Neuronal stem cell (in vitro differentiated cells): Measurements from ENCODE around the gene CCS.
A peak's percentile ranks its signal among the peaks of the same experiment; 100 is the strongest.
"Not testable (repeated sequence)": the region's sequence is repeated elsewhere in the genome, so short reads cannot be mapped to it uniquely, and the experiment has no call there.

Experiments
- DNase-seq: peaks from one replicate; pipeline ENCODE4 v3.0.0-alpha.2; 2013; ENCODE audit warnings: low spot score
- H2AFZ ChIP-seq: one replicate; pipeline ENCODE4 v1.6.1; 2013; ENCODE audit warnings: mild to moderate bottlenecking, low read length, inconsistent platforms
- H2AK5ac ChIP-seq: 2 replicates; pipeline ENCODE4 v1.6.1; 2013; ENCODE audit warnings: low read depth, mild to moderate bottlenecking, inconsistent platforms, low read length, moderate library complexity, mixed read lengths
- H2BK120ac ChIP-seq: 2 replicates; pipeline ENCODE4 v1.6.1; 2013; ENCODE audit warnings: low read depth, mild to moderate bottlenecking, inconsistent platforms, low read length, moderate library complexity, mixed read lengths
- H2BK12ac ChIP-seq: one replicate; pipeline ENCODE4 v1.6.1; 2013; ENCODE audit warnings: low read length, inconsistent platforms
- H2BK15ac ChIP-seq: 2 replicates; pipeline ENCODE4 v1.6.1; 2013; ENCODE audit warnings: mild to moderate bottlenecking, low read length, inconsistent platforms, mixed read lengths
- H2BK5ac ChIP-seq: one replicate; pipeline ENCODE4 v1.6.1; 2013; ENCODE audit warnings: inconsistent platforms, mild to moderate bottlenecking, low read length, moderate library complexity
- H3K14ac ChIP-seq: one replicate; pipeline ENCODE4 v1.6.1; 2013; ENCODE audit warnings: low read length, inconsistent platforms
- H3K18ac ChIP-seq: 2 replicates; pipeline ENCODE4 v1.6.1; 2013; ENCODE audit warnings: low read length, inconsistent platforms
- H3K23ac ChIP-seq: 2 replicates; pipeline ENCODE4 v1.6.1; 2013; ENCODE audit warnings: low read depth, mild to moderate bottlenecking, mixed read lengths, low read length, inconsistent platforms; ENCODE audit not compliant: poor library complexity
- H3K27ac ChIP-seq: replicated peaks from 3 replicates; pipeline ENCODE4 v1.5.1; 2013; ENCODE audit warnings: low read length, inconsistent platforms
- H3K27me3 ChIP-seq, 3 experiments: 2 replicates each; pipeline ENCODE4 v1.6.1; 2013; ENCODE audit warnings: low read length in 3 of 3, mild to moderate bottlenecking in 2 of 3, inconsistent platforms in 1 of 3, low read depth in 1 of 3, mixed read lengths in 1 of 3, moderate library complexity in 1 of 3; ENCODE audit not compliant: control insufficient read depth in 3 of 3, insufficient read depth in 3 of 3
- H3K36me3 ChIP-seq, 2 donors: replicated peaks in 1 of 2; 2 replicates each; pipeline ENCODE4 v1.6.1; 2013; ENCODE audit warnings: low read length in 2 of 2; ENCODE audit not compliant: control insufficient read depth in 2 of 2, insufficient read depth in 2 of 2
- H3K4ac ChIP-seq: 2 replicates; pipeline ENCODE4 v1.6.1; 2013; ENCODE audit warnings: inconsistent platforms, mild to moderate bottlenecking, low read length, moderate library complexity
- H3K4me1 ChIP-seq, 2 donors: 1 replicate in 1 of 2; 2 replicates in 1 of 2; pipeline ENCODE4 v1.6.1; 2013; ENCODE audit warnings: low read length in 2 of 2, low read depth in 1 of 2; ENCODE audit not compliant: control insufficient read depth in 2 of 2, insufficient read depth in 1 of 2
- H3K4me2 ChIP-seq: one replicate; pipeline ENCODE4 v1.6.1; 2013; ENCODE audit warnings: mild to moderate bottlenecking, low read length, inconsistent platforms; ENCODE audit not compliant: insufficient read depth, poor library complexity, severe bottlenecking
- H3K4me3 ChIP-seq, 2 donors: 2 replicates each; pipeline ENCODE4 v1.5.1; 2013; ENCODE audit warnings: low read length in 2 of 2, mild to moderate bottlenecking in 2 of 2, inconsistent platforms in 1 of 2, moderate library complexity in 1 of 2
- H3K79me1 ChIP-seq: one replicate; pipeline ENCODE4 v1.6.1; 2013; ENCODE audit warnings: low read depth, mild to moderate bottlenecking, inconsistent platforms, low read length, moderate library complexity
- H3K9ac ChIP-seq: one replicate; pipeline ENCODE4 v1.6.1; 2013; ENCODE audit warnings: mild to moderate bottlenecking, low read depth, low read length, inconsistent platforms; ENCODE audit not compliant: poor library complexity
- H3K9me3 ChIP-seq, 2 donors: replicated peaks in 1 of 2; 2 replicates each; pipeline versions ENCODE3 to v1.6.1; 2013; ENCODE audit warnings: low read length in 2 of 2, mild to moderate bottlenecking in 2 of 2, inconsistent platforms in 1 of 2, low read depth in 1 of 2, mixed read lengths in 1 of 2, moderate library complexity in 1 of 2; ENCODE audit not compliant: control insufficient read depth in 2 of 2, insufficient read depth in 1 of 2
- H4K8ac ChIP-seq: one replicate; pipeline ENCODE4 v1.6.1; 2013; ENCODE audit warnings: low read depth, mild to moderate bottlenecking, inconsistent platforms, low read length, moderate library complexity
- H4K91ac ChIP-seq: one replicate; pipeline ENCODE4 v1.6.1; 2013; ENCODE audit warnings: low read length, low read depth, mild to moderate bottlenecking, inconsistent platforms; ENCODE audit not compliant: poor library complexity
- WGBS, 2 donors: extraction: QIAGEN DNeasy Blood & Tissue Kit; methylation state at CpG; one replicate each; pipeline ENCODE4 v1.1.7; 2013; ENCODE audit warnings: missing lambda C conversion rate in 2 of 2, mixed read lengths in 1 of 2; ENCODE audit not compliant: insufficient read length in 2 of 2, insufficient replicate concordance in 1 of 2; ENCODE audit errors: extremely low coverage in 2 of 2; 5-methylcytosine and 5-hydroxymethylcytosine counted together

CCS gene

GRCh38 chr11:66603072-66603471, 10.1 kb downstream of the CCS start:
- no peak overlapping the region for H3K4ac ChIP-seq
- H2BK120ac ChIP-seq, result no peak overlapping the region
- no peak overlapping the region for H2AK5ac ChIP-seq
- no peak overlapping the region for H3K18ac ChIP-seq
- H4K91ac ChIP-seq, result no peak overlapping the region
- no peak overlapping the region for H3K4me2 ChIP-seq
- no peak overlapping the region for H4K8ac ChIP-seq
- DNase-seq, result no peak
- H3K27me3 ChIP-seq, result no peaks in the 10 kb centered on the region
- H3K9me3 ChIP-seq, result peaks cover 0 to 1% of the 10 kb centered on the region in 2 donors
- H3K4me1 ChIP-seq, result peaks cover 0 to 1% of the 10 kb centered on the region in 2 donors
- no peak overlapping the region for H2AFZ ChIP-seq
- H3K27ac ChIP-seq, result no peak overlapping the region
- no peak overlapping the region for H2BK5ac ChIP-seq
- H2BK15ac ChIP-seq, result no peak overlapping the region
- peak overlapping the region; percentile 91 for H3K14ac ChIP-seq
- H2BK12ac ChIP-seq, result no peak overlapping the region
- peak overlapping the region; percentile 63 for H3K9ac ChIP-seq
- no peak overlapping the region for H3K4me3 ChIP-seq
- H3K79me1 ChIP-seq, result no peaks in the 10 kb centered on the region
- H3K23ac ChIP-seq, result no peak overlapping the region
- H3K36me3 ChIP-seq, result peaks cover 34 to 82% of the 10 kb centered on the region in 2 donors
- no CpG with 5 or more reads among the region's 6 CpGs for WGBS, 2 donors

DNA sequence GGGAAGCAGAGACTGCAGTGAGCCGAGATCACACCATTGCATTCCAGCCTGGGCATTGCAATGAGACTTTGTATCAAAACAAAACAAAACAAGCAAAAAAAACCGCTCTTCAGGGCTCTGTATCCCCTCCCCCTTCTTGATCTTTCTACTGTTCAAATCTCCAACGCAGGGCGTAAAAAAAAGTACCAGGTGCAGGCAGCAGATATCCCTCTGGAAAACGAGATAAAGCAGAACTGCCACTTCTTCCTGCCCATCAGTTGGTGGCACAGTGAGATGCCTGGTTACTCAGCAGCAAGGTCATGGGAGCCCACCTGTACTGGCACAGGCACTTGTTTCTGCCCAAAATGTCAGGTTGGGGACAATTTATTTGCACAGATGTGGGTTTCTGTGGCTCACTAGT, 11.2 kb downstream of the CCS start:
- Histone ChIP-seq H2AFZ (no peak overlapping the region), H3K4me1 (peaks cover 0 to 1% of the 10 kb centered on the region in 2 donors), H2BK15ac (no peak overlapping the region), H3K79me1 (no peaks in the 10 kb centered on the region), H3K27ac (no peak overlapping the region), H3K36me3 (peaks cover 34 to 76% of the 10 kb centered on the region in 2 donors), H4K8ac (no peak overlapping the region), H3K27me3 (no peaks in the 10 kb centered on the region), H3K18ac (no peak overlapping the region), H3K4me2 (no peak overlapping the region), H2BK5ac (no peak overlapping the region), H2BK120ac (no peak overlapping the region), H3K14ac (no peak overlapping the region), H2AK5ac (no peak overlapping the region), H3K9me3 (peaks cover 0 to 1% of the 10 kb centered on the region in 2 donors), H2BK12ac (no peak overlapping the region), H3K23ac (no peak overlapping the region), H3K4me3 (no peak overlapping the region), H3K9ac (no peak overlapping the region), H4K91ac (no peak overlapping the region), H3K4ac (no peak overlapping the region)
- no CpG with 5 or more reads among the region's 5 CpGs for WGBS, 2 donors
- DNase-seq, result no peak

DNA sequence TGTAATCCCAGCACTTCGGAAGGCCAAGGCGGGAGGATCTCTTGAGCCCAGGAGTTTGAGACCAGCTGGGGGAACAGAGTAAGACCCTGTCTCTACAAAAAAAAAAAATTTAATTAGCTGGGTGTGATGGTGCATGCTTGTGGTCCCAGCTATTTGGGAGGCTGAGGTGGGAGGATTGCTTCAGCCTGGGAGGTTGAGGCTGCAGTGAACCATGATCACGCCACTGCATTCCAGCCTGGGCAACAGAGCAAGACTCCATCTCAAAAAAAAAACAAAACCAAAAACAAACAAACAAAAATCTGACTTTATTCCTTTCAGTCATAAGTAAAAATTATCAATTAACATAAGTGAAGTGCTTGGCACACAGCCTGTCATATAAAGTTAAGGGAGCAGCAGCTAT, 13.6 kb downstream of the CCS start:
- not testable (repeated sequence) for H3K14ac ChIP-seq, H2AFZ ChIP-seq, H3K79me1 ChIP-seq, H3K23ac ChIP-seq, H3K18ac ChIP-seq, H3K27me3 ChIP-seq, H3K4me2 ChIP-seq, H2AK5ac ChIP-seq, H4K8ac ChIP-seq, H2BK5ac ChIP-seq, H3K27ac ChIP-seq, H3K9me3 ChIP-seq, H3K4me1 ChIP-seq, H2BK12ac ChIP-seq, DNase-seq, H3K9ac ChIP-seq, H3K4ac ChIP-seq, H2BK15ac ChIP-seq, H3K4me3 ChIP-seq, H4K91ac ChIP-seq
- peaks cover 24 to 53% of the 10 kb centered on the region in 2 donors for H3K36me3 ChIP-seq
- no CpG with 5 or more reads among the region's 3 CpGs for whole genome bisulfite sequencing, 2 donors
- peak overlapping the region; percentile 67 for H2BK120ac ChIP-seq

DNA sequence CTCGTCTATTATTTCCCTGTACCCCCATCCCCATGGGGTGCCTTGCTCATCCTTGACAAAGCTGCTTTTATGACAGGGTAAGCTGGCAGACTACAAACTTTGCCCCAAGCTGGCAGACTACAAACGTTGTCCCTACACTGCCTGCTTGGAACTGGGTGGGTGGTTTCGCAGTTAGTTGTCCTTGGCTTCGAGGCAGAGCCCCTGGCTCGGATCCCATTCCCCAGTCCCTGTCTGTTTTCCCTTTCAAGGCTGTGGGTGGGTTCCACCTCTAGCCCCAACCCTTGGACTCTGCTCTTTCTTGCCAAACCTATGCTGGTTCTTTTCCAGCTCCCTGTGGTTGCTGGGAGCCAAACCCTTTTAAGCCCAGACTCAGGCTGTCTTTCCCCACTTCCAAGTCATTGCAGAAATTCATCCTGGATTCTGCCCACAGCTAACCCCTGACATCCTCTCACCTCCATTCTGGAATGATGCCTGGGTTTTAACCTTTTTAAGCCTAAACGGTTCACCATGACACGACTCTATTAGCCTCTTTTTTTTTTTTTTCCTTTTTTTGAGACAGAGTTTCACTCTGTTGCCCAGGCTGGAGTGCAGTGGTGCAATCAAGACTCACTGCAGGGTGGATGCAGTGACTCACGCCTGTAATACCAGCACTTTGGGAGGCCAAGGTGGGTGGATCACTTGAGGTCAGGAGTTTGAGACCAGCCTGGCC, 14.3 kb downstream of the CCS start:
- Histone ChIP-seq H2AK5ac (no peak overlapping the region), H3K14ac (no peak overlapping the region)

More for the DNA sequence above, 14.3 kb downstream of the CCS start:
- H3K4me2 ChIP-seq, result no peak overlapping the region
- H3K23ac ChIP-seq, result no peak overlapping the region
- no peak overlapping the region for H3K27ac ChIP-seq
- peaks cover 24 to 47% of the 10 kb centered on the region in 2 donors for H3K36me3 ChIP-seq
- DNase-seq, result no peak
- H3K27me3 ChIP-seq, result no peaks in the 10 kb centered on the region
- no CpG with 5 or more reads among the region's 8 CpGs for WGBS, 2 donors
- H3K4me1 ChIP-seq, result peaks cover 0 to 1% of the 10 kb centered on the region in 2 donors
- no peaks in the 10 kb centered on the region for H3K79me1 ChIP-seq
- peak overlapping the region; percentile 67 for H2BK120ac ChIP-seq
- H3K9ac ChIP-seq, result no peak overlapping the region
- no peak overlapping the region for H2BK5ac ChIP-seq
- no peak overlapping the region for H2AFZ ChIP-seq
- no peak overlapping the region for H4K91ac ChIP-seq
- H3K9me3 ChIP-seq, result peaks cover 0 to 1% of the 10 kb centered on the region in 2 donors
- H2BK12ac ChIP-seq, result no peak overlapping the region
- no peak overlapping the region for H4K8ac ChIP-seq
- H3K4ac ChIP-seq, result no peak overlapping the region
- no peak overlapping the region for H3K4me3 ChIP-seq
- no peak overlapping the region for H3K18ac ChIP-seq
- H2BK15ac ChIP-seq, result no peak overlapping the region
